SHP77 (cell line): ENCODE results near the gene POU3F2.
A peak's percentile ranks its signal among the peaks of the same experiment; 100 is the strongest.

Experiments used
- DNase-seq, 2 experiments: peaks; one replicate each; lab custom pipeline; 2025; lab: John Stamatoyannopoulos, UW

The POU3F2 gene

DNA sequence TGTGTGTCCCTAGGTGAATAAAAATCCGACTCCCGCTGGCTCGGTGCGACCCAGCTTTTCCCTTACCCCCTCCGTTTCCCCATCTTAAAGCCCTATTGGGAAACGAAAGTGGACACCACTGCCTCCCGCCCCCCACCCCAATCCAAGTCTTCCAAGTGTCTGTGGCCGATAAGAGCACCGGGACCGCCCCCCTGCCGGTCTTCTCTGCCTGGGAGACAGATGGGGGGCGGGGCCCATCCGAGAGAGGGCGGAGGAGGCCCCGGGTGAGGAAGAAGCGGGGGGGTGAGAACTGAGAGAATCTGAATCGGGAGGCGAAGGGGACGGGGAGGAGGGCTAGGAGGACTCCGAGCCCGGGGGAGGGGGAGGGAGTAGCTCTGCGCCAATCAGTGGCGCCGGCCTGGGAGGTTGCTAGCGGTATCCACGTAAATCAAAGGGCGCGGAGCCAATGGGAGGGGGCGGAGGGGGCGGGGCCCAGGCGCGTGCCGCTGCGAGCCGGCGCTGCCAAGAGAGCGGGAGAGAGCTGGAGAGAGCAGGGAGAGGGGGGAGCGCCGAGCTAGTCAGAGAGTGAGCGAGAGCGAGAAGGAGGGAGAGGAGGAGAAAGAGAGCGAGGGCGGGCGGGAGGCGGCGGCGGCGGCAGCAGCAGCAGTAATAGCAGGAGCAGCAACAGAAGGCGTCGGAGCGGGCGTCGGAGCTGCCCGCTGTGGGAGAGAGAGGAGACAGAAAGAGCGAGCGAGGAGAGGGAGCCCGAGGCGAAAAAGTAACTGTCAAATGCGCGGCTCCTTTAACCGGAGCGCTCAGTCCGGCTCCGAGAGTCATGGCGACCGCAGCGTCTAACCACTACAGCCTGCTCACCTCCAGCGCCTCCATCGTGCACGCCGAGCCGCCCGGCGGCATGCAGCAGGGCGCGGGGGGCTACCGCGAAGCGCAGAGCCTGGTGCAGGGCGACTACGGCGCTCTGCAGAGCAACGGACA, at the start of gene POU3F2:
POU3F2 (plus strand) TSS at position 515 of the 972 bp plus-strand sequence; CDS start at position 815, 300 bp downstream.
- peak; percentile 96 to 97 for DNase-seq

DNA sequence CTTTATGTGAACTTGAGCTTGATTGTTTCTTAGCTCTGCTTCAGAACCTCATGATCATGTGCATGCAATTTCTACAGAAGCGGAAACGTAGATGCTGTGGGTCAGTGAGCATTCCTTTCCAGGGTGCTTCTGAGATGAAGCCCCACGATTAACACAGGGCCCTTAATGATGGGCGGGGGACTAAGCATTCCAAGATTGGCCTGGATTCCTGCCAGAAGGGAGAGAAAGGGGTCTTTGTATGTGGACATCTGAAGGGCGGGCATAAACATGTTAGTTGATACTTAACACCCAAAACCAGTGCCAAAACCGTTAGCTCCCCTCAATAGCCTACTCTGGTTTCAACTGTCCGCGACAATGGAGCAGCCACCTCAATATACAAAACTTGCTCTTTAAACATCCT, 46.9 kb upstream of the POU3F2 start:
- DNase-seq = peak; percentile 10 to 22

DNA sequence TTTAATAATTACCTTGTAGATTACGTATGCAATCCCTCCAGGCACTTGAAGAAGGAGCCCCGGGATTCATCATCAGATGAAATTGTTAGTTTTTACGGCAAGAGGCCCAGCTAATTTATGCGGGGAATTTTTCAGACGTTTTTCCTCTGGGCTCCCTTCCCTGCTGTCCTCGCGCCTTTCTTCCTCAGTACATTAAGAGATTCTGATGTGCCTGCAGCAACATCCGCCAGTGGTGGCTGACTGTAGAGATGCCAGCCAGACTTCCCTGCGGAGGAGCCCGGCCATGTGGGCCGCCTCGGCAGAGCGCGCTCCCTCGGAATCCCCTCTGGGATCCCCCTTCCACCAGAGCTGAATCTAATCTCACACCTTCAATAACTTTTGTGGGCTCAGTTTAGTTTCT, 46.4 kb upstream of the POU3F2 start:
- peak in 1 of 2 experiments; percentile 22 for DNase-seq

DNA sequence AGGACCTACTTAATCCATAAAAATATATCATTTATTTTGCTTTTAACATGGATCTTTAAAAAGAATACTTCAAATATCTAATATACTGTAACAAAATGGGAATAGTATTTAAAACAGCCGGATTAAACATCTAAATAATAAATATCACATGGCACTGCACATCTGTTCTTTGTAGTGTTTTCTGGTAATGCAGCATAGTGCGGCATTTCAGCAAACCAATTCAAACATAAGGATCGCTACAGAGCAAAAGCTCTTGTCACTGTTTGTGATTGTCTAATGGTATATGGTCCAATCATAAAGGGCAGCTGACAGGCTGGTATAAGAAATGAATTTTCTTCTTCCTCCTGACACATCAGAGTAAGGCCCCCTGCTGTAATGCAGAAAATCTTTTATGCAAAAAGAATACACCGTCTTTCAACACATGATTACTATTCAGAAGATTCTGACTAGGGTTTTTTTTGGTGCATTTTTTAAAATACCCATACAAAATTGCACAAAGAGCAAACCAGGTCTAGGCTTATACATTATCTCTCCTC, 40.0 kb upstream of the POU3F2 start:
- DNase-seq = no peak

- no peak for DNase-seq
Measured at GRCh38 chr6:98797217-98797994, 37.0 kb upstream of the POU3F2 start.

DNA sequence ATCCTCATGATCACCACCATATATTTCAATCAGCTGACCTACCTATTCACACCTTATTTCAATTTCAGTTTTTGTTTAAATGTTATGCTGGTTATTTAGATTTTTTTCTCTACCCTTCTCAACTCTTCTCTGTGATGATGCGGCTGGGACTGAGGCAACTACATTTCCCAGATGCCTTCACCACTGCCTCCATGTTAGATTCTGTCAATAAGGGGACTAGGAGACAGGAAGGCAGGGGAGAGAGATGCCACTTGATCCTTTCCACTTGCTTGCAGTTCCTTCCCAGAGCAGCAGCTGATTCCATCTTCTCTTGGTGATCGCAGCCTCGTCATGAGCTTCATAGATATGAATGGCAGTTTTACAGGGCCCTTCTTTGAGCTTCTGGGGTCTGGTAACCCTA, 33.5 kb upstream of the POU3F2 start:
- no peak for DNase-seq

GRCh38 chr6:98808541-98809210, 25.7 kb upstream of the POU3F2 start:
- DNase-seq = no peak

- no peak for DNase-seq
Measured at GRCh38 chr6:98812220-98812619, 22.2 kb upstream of the POU3F2 start.

DNA sequence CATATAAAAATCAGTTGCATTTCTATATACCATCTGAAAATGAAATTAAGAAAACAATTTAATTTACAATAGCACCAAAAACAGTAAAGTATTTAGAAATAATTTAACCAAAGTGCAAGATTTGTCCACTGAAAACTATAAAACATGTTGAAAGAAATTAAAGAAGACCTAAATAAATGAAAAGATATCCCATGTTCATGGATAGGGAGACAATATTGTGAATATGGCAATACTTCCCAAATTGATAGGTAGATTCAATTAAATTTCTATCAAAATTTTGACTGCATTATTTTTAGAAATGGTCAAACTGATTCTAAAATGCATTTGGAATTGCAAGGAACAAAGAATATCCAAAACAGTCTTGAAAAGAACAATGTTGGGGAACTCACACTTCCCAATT, 17.6 kb upstream of the POU3F2 start:
- no peak for DNase-seq

DNA sequence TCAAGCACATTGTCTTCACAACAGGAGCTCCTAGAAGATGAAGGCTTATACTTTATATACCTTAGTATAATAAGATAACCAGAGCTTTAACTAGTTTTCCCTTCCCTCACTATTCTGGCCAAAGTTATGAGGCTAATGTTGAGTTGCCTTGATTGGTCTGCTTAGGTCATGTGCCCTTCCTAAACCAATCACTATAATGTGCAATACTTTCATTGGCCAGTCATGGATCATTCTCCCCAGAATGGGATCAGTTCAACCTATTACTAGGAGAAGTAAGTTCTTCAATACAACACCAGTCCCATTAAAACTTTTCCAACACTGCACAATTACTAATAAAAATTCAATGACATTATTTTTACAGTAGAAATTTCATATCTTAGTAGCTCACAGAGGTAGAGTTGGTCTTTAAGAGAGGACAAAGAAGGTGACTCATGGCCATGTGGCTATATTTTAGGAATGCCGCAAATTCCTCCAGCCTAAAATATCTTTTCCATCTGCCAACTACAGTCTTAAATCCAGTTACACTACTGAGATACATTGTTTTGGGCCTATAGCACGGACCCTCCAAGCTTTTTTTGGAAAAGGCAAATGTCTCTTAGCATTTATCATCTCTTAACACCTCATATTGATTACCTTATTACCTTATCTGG, 12.5 kb upstream of the POU3F2 start:
- DNase-seq = no peak

DNA sequence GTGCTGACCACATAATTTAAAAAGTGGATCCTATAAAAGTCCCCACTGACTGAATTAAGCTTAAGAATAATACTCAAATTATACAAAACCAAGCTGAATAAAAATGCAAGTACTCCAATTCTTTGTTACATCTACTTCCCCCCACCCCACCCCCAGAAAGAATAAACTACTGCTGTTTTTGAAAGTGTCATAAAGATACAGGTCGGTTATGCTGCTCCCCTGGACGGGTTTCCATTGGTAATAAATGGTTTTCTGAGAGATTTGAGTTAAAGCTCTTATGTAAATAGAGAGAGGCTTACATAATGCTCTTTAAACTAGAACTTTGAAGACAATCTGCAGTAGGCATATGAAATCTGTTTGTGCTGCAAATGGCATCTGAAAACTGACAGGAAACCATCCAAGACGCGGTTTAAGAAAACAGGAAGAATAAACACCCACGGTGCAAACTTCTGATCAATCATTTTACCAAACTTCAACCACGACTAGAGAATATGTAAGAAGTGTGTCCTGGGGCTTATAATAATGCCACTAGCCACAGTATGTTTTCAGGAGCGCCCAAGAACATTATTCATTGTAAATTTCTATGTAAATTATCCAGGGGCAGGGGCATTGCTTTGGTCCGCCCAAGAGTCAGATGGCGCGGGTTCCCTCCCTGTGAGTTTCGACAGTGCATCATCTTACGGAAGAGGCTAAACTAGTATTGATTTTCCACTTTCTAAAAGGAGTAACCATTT, 10.8 kb upstream of the POU3F2 start:
- DNase-seq = no peak

DNA sequence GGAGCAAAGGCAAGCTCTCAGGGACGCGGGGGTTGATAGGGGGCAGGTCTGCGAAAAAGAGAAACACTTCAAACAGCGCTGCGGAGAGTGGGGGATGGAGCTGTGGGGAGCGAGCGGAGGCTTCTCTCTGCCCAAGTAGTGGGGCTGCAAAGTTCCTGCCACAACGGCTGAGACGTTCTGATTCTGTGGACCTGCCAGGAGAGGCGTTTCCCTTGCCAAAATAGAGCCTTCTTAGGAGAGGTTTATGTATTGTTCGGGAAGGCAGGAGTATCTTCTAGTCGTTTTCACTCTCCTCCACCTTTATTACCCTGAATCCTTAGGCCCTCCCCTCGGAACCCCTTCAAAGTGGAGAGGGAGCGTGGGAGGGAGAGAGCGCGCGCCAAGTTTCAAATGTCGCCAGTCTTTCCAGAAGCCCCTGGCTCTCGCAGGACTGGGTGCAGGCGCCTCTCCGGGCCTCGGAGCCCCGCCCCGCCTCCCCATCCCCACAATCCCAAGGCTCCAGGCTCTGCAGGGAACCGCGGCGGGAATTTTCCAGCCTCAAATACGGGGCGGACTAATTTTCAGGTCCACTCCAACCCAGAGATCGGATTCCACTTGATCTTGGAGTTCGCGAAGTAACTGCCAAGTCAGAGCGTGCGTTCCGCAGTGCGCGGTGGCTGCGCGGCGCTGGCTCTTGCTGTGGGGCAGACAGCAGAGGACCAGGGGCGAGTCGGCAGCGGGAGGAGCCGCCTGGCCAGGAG, 10.0 kb upstream of the POU3F2 start:
- no peak for DNase-seq

DNA sequence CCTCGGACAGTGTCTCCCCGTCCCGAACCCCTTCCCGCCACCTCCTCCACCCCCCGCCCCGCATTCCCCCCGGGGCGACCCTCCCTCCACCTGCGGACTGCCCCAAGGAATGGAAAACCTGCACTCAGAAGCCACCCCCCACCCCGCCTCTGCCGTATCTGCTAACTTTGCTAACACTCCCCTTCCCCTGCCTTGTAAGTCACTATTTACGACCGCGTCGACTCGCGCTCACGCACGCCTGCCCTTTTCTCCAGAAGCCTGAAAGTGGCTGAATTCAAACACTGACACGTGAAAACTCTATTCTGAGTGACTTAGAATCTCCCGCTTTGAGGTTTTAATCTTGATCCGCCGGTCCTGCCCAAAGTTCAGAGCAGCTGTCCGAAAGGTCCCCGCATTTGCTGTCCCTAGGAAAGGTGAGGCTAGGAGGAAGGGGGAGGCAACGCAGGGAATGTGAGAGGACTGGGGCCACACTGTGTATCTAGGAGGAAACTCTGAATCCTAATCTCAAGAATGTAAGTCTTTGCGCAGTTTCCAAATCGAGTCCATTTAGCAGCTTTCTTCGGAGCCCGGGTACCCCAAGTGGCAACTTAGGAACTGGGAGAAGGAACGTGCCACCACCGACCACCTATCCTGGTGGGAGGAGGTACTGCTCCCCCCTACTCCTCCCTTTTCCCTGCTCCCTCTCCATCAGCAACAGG, 9.3 kb upstream of the POU3F2 start:
- DNase-seq = no peak

DNA sequence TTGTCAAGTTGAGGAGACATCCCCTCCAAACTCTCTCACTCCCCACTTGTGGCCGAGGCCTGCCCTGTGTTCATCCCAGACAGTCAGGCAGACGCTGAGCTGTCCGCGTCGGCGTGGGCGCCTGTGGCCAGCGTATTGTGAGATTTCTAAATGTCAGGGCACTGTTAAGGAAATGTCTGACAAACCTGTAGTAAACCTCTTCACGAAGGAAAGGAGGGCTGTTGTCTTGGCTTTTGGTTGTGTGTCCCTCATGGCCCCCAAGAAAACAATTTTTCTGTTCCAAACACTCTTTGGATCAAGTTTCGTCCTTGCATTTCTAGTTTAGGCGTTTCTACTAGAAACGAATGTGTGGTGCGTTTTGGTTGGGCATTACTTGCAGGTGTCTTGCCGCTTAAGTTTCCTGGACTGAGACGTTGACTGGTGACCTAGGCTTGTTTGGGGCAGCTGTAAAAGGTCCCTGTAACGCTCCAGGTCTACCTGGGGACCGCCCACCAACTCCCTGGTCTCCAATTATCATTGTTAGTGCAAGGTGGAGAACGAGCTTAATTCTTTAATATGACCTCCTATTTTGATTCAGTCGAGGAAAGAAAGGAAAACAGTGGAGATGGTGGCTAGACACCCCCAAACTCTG, 8.7 kb upstream of the POU3F2 start:
- no peak for DNase-seq

DNA sequence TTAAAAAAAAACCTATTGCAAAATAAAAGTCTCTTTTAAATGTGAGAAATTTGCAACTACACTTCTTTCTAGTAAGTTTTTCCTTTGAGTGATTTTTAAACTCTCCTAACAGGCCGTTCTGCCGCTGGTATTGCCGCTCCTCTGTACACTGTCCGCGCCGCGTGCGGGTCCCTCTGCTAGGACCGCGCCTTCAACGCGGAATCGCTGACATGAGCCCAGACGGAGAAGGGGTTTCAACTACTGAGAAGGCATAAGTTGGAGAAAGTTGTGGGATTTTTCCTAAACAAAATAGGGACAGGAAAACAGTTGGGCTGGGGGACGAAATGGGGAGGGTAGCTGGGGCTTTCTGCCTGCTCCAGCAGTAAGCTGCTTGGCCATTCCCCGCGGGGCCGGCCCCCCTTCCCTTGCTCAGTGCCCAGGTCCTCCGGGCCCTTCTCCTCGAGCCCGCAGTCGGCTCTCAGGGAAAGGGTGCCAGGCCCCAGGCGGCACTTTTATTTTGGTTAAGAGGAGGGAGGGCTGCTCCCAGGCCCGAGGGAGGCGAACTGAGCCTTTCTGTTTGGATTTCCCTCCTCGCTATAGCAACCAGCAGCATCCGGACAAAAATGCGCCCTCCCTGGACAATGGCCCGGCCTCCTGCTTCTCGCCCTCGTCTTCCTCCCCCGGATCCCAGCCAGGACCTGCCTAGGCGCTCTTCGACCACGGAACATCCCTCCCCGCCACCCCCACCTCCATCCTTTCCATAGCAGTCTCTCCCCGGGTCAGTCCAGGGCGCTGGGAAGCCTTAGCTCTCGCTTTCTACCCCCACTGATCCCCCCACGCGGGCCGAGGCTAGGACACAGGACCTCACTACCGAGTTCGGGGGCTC, 6.8 kb upstream of the POU3F2 start:
- DNase-seq = peak; percentile 29 to 35

DNA sequence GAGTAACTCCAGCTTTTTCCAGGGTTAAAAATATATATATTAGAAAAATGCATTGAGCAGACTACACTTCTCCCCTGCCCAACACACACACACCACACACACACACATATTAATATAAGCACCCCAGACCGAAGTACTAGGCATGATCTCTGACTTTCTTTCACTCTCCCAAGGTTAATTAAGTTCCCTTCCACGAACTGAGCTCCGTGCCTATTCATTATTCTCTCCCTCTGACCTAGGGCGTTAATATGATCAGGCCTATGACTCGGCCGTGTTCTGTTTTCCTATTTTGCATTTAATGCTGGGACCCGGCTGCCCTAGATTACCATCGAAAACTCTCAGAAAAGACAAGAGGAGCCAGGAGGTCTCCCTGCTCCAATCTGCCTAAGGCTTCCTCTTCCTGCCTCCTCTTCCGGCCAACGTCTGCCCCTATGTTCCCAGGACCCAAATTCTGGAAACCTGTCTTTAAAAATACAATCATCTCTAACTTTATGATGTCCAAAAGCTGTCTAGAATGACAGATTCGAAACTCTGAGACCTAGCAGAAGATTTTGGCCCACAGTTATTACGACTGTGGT, 6.1 kb upstream of the POU3F2 start:
- DNase-seq = peak; percentile 46 to 48

DNA sequence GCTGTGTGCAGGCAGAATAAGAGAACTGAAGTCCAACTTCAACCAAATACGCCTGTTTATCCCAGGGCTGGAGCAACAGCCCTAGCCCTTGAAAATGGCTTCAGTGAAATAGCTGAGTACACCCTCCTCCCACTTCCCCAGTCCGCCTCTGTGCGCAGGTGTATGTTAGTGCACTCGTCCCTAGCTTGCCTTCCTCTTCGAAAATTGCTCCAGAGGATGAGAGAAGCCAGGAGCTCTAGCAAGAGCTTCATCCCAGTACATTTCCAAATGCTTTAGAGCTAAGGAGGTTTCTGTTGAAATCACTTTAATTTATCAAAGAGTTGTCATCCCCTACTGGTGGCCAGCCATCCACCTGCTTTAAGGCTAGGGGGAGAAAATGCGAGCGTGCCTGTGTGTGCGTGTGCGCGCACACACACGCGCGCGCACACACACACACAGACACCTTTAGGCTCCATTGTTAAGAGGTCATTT, 5.4 kb upstream of the POU3F2 start:
- DNase-seq = peak; percentile 80 to 81

DNA sequence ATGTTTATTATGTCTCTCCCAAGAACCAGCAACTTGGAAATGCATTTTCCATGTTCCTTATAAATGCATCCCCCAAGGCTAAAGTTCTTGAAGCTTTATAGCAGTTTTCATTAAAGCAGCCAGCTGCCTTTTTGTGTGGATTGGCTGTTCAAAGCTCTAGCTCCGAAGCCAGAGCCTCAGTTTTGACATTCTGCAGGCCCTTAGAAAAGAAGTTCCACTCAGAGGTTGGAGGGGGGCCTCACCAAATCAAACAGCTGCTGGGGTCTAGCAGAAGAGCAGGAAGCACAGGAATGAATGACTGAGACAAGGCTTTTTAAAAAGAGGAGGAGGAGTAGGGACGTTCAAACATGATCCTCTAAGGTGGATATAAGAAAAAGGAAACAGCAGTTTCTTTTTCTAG, 4.2 kb upstream of the POU3F2 start:
- no peak for DNase-seq
